Inferior parietal cortex (tissue), 1 donor: ENCODE data around the gene TLR8.
A peak's percentile ranks its signal among the peaks of the same experiment; 100 is the strongest.

Source experiments
- DNase-seq: peaks from one replicate; pipeline ENCODE4 v3.0.0-alpha.2; 2016; ENCODE audit errors: extremely low spot score

Gene TLR8

DNA sequence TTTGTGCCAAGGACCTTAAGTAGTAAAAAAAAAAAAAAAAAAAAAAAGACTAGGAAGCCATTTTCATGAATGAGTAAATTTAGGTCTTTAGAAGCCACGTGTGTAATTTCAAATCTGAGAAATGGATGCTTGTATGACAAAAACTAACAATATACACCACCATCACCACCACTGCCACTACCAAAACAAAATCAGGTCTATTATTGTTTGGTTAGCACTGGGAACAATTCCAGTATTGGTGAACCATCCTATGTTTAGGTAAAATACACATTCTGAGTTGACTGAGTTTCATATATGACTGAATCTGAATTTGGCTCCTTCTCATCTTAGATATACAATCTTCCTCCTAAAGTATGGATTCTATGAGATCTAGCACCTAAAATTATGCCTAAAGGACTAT, 59.7 kb downstream of the TLR8 start:
- DNase-seq = no peak

DNA sequence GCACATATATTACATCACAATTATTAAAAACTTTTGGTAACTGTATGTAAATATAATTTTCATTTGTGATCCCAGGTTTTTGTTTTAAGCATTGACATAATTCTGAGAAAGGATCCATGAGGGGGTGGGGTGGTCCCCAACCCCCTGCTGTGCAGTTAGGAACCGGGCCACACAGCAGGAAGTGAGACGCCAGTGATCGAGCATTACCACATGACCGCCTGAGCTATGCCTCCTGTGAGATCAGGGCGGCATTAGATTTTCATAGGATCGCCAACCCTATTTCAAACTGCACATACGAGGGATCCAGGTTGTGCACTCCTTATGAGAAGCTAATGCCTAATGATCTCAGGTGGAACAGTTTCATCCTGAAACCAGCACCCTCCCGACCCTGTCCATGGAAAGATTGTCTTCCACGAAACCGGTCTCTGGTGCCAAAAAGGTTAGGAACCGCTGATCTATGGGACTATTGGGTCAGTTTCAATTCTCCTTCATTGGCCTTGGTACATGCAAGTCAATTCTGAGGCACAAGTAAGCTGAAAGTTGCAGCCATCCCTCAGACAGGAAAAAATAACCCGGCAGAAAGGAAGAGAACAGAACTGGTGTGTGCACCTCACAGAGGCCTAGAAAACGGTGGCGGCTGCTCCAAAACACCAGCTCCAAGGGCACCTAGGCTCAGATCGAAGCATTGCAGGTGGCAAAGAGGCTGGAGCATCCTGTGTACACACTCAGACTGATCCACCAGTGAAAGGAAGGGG, 61.5 kb downstream of the TLR8 start:
- no peak for DNase-seq

DNA sequence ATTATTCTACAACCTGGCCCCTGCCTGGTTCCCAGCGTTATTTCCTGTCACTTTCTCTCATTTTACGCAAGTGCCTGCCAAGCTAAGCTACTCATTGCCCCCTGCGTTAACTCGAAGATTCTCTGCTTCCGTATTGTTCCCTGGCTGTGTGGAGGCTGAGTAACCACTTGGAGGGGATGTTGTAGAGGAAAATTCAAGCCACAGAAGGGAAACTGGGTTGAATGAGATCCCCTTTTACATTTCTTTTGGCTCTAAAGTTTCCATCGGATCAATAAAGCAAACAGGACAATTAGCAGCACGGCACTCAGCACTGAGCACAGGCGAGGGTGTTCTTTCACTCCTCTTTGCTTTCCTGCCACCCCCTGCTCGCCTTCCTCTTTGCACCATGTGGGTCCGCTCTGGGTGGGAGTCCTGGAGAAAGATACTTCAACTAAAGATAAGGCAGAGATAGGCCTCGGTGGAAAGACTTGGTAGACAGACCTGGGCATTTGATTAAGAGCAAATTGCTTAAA, 64.3 kb downstream of the TLR8 start:
- peak; percentile 62 for DNase-seq

DNA sequence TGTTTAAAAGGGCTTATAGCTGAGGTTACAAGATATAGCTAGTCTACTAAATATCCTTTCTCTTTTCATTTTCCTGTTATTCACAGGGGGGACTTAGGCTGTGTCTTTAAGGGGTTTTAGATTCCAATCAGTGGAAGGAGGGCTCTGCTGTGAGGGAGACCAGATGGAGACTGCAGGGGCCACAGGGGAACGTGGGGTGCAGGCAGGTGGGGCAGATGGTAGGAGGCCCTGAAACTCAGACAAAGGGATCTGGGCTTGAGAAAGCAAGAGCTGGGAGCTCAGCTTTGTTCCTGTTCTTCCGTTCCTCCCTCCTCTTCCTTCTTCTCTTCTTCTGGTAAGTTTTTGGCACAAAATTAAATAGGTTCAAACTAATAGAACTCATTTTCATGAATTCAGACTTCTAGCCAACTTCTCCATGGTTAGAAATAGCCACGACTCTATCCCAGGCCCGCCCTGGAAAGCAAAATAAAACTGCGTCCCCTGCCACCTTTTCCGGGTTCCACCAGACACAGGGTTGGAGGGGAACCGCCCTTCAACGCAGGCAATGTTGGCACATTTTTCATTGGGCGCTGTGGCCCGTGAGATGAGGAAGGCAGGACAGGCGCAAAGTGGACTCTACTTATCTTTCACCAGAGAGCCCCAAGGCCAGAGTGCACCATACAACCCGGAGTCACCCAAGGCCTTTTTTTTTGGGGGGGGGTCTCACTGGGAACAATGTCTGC, 65.0 kb downstream of the TLR8 start:
- DNase-seq = no peak

DNA sequence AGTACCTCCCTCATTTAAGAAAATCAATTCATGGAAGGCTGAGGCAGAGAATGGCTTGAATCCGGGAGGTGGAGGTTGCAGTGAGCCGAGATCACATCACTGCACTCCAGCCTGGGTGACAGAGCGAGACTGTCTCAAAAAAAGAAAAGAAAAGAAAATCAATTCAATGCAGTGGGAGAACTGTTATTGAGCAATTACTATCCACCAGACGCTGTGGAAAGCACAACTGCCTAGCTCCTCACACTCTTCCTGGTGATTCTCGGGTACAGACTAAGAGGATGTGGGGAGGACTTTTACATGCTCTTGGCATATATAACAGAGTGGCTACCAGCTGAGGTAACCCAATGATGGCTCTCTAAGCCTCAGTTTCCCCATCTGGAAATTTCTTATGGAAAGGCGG, 65.8 kb downstream of the TLR8 start:
- no peak for DNase-seq
